ENCODE measurements around the gene ATG7. TPM values are rescaled to one million over a fixed set of nuclear protein-coding genes. Genes with fewer than 3 reads are reported as not detected.
"Not testable (repeated sequence)": the region's sequence is repeated elsewhere in the genome, so short reads cannot be mapped to it uniquely, and the experiment has no call there.

The ATG7 gene
- total RNA-seq, 1 experiment from 2014 or later, result 56.1 TPM

DNA sequence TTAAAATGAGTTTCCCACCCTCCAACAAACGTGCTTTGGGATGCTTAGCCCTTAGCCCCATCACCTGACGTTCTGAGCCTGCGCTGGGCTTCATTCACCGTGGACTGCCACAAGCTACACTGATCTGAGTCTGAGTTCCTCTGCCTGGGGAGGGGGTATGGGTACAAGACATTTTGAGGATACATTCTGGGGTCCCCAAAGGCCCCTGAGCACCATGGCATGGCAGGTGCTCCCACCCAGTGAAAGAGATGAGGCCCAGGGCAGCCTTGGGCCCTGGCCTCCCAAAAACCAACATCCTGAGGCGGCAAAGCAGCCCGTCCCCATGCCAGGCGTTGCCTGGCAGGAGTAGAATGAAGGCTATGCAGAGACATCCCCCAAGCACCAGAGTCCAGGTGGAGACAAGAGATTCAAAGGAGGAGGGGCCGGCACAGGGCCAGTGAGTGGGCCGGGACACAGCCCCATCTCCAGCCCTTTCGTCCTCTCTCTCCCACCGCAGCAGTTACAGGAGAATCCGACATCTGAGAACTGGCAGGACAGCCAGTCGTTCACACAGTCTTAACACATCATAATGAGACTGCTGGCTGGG is 297.1 kb downstream of the ATG7 start:
- intact Hi-C loops (cut with micrococcal nuclease; ENCODE audit: unreplicated experiment), result loop anchor here (5.0 kb wide), 1 partner anchor 73 kb away; the partner anchor contains the start of gene VGLL4
- Histone ChIP-seq H3K4me2 (peak overlapping the region; percentile 82), H3K4me3 (peak overlapping the region; percentile 21; the same call in 1 of the 2 replicates), H3K27me3 (ENCODE audit: insufficient read depth, low read depth) (no peaks in the 10 kb centered on the region), H3K27ac (peak overlapping the region; percentile 96), H3K79me2 (ENCODE audit: low read depth) (peaks cover 58% of the 10 kb centered on the region), H3K9me2 (ENCODE audit: insufficient read depth) (no peaks in the 10 kb centered on the region), H2AFZ (no peak overlapping the region), H3K9me3 (ENCODE audit: insufficient read depth, low read depth) (no peaks in the 10 kb centered on the region), H3K36me3 (ENCODE audit: low read depth) (no peaks in the 10 kb centered on the region; the same call in 1 of the 2 replicates), H3F3A (ENCODE audit: insufficient read depth, low read depth) (peaks cover 27% of the 10 kb centered on the region), H3K4me1 (replicated peaks; ENCODE audit: insufficient read depth) (peaks cover 34% of the 10 kb centered on the region), H4K20me1 (ENCODE audit: insufficient read depth) (peaks cover 39% of the 10 kb centered on the region)
- TF ChIP-seq, protein P1, sequence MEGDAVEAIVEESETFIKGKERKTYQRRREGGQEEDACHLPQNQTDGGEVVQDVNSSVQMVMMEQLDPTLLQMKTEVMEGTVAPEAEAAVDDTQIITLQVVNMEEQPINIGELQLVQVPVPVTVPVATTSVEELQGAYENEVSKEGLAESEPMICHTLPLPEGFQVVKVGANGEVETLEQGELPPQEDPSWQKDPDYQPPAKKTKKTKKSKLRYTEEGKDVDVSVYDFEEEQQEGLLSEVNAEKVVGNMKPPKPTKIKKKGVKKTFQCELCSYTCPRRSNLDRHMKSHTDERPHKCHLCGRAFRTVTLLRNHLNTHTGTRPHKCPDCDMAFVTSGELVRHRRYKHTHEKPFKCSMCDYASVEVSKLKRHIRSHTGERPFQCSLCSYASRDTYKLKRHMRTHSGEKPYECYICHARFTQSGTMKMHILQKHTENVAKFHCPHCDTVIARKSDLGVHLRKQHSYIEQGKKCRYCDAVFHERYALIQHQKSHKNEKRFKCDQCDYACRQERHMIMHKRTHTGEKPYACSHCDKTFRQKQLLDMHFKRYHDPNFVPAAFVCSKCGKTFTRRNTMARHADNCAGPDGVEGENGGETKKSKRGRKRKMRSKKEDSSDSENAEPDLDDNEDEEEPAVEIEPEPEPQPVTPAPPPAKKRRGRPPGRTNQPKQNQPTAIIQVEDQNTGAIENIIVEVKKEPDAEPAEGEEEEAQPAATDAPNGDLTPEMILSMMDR (conservative IDR thresholded peaks at IDR 0.05), result no peak
- TF ChIP-seq EZH2 (IDR thresholded peaks at IDR 0.05; ENCODE audit: low read depth), result no peak
- no peak for DNase-seq
- ChIA-PET POLR2A (ENCODE audit: unreplicated experiment) (no interaction called here), CTCF (no interaction called here)
- BruUV-seq (replicated peaks), result no TSS peak

DNA sequence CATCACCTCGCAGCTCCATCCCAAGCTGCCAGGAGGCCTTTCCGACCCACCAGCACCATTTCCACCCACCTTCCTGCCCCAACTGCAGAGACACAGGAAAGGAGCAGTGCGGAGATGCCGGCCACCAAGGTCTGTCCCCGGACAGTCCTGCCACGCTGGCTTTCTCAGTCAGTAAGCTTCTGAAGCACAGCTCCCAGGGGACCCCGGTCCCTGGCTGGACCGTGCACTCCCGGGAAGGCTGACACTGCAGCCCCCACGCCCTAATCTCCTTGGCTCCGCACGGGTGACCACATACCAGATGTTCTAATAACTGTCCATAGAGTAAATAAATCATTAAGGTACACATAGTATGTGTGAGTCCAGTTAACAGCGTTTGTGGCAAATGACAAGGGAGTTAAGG is 298.1 kb downstream of the ATG7 start:
- peaks cover 58% of the 10 kb centered on the region for H3K79me2 ChIP-seq (ENCODE audit: low read depth)
- H3K27me3 ChIP-seq (ENCODE audit: insufficient read depth, low read depth), result no peaks in the 10 kb centered on the region
- TF ChIP-seq, protein P1 (conservative IDR thresholded peaks at IDR 0.05), result no peak
- TF ChIP-seq EZH2 (IDR thresholded peaks at IDR 0.05; ENCODE audit: low read depth), result no peak
- H2AFZ ChIP-seq, result no peak overlapping the region
- H3K9me2 ChIP-seq (ENCODE audit: insufficient read depth), result no peaks in the 10 kb centered on the region
- H3K4me1 ChIP-seq (replicated peaks; ENCODE audit: insufficient read depth), result peaks cover 34% of the 10 kb centered on the region
- no peak overlapping the region for H3K27ac ChIP-seq
- H3K4me3 ChIP-seq, result no peak overlapping the region
- intact Hi-C loops (cut with micrococcal nuclease; ENCODE audit: unreplicated experiment), result no loop called here
- no peaks in the 10 kb centered on the region; the same call in 1 of the 2 replicates for H3K36me3 ChIP-seq (ENCODE audit: low read depth)
- peaks cover 27% of the 10 kb centered on the region for H3F3A ChIP-seq (ENCODE audit: insufficient read depth, low read depth)
- CTCF ChIA-PET, result interaction anchor here (0.5 kb wide), 1 partner anchor 56 kb away, joined by 8 read pairs; no protein-coding TSS in a partner anchor
- H4K20me1 ChIP-seq (ENCODE audit: insufficient read depth), result peaks cover 33% of the 10 kb centered on the region
- POLR2A ChIA-PET (ENCODE audit: unreplicated experiment), result interaction anchor here (0.7 kb wide), 1 partner anchor 86 kb away, joined by 7 read pairs; no protein-coding TSS in a partner anchor
- H3K9me3 ChIP-seq (ENCODE audit: insufficient read depth, low read depth), result no peaks in the 10 kb centered on the region
- BruUV-seq (replicated peaks), result no TSS peak
- no peak for DNase-seq
- H3K4me2 ChIP-seq, result 0 out of 2 replicates have a peak overlapping the region, but pooled peaks have one; percentile 82

DNA sequence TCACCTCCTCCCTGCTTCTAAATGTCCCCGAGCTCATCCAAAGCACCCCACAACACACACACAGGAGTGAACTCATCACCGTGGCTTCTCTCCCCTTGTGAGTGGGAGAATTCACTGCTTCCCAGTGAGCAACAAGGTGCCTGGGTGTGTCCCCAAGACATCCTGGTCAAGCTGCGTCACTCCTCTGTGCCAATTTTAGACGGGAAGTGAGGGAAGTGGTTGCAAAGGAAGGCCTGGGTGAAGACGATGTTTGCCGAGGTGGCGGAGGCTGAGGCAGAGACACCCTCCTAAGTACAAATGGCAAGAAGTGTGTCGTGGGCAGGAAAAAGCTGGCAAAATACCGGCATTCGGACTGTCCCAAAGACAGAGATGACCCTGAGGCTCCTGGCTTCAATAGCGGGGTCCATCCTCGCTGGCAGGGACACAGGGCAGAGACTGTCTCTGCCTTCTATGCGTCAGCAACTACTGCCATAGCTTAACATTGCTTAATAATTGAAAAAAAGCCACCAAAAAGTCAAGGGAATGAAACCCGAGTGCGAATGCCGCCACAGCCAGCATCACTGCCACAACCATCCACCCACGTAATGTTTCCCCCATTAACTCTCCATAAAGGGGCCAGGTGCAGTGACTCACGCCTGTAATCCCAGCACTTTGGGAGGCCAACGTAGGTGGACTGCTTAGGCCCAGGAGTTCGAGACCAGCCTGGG is 298.7 kb downstream of the ATG7 start:
- no peak for TF ChIP-seq EZH2 (IDR thresholded peaks at IDR 0.05; ENCODE audit: low read depth)
- TF ChIP-seq, protein P1 (conservative IDR thresholded peaks at IDR 0.05), result no peak
- BruUV-seq (replicated peaks), result no TSS peak
- DNase-seq, result no peak
- POLR2A ChIA-PET (ENCODE audit: unreplicated experiment), result interaction anchor here (0.7 kb wide), 1 partner anchor 85 kb away, joined by 7 read pairs; no protein-coding TSS in a partner anchor
- H3K27me3 ChIP-seq (ENCODE audit: insufficient read depth, low read depth), result no peaks in the 10 kb centered on the region
- H4K20me1 ChIP-seq (ENCODE audit: insufficient read depth), result peaks cover 37% of the 10 kb centered on the region
- no peaks in the 10 kb centered on the region for H3K9me2 ChIP-seq (ENCODE audit: insufficient read depth)
- no peak overlapping the region for H2AFZ ChIP-seq
- H3K79me2 ChIP-seq (ENCODE audit: low read depth), result peaks cover 55% of the 10 kb centered on the region
- no peaks in the 10 kb centered on the region; the same call in 1 of the 2 replicates for H3K36me3 ChIP-seq (ENCODE audit: low read depth)
- CTCF ChIA-PET, result no interaction called here
- no peak overlapping the region for H3K4me2 ChIP-seq
- intact Hi-C loops (cut with micrococcal nuclease; ENCODE audit: unreplicated experiment), result no loop called here
- H3K27ac ChIP-seq, result no peak overlapping the region
- no peaks in the 10 kb centered on the region for H3K9me3 ChIP-seq (ENCODE audit: insufficient read depth, low read depth)
- peaks cover 27% of the 10 kb centered on the region for H3F3A ChIP-seq (ENCODE audit: insufficient read depth, low read depth)
- H3K4me3 ChIP-seq, result no peak overlapping the region
- peaks cover 34% of the 10 kb centered on the region for H3K4me1 ChIP-seq (replicated peaks; ENCODE audit: insufficient read depth)

DNA sequence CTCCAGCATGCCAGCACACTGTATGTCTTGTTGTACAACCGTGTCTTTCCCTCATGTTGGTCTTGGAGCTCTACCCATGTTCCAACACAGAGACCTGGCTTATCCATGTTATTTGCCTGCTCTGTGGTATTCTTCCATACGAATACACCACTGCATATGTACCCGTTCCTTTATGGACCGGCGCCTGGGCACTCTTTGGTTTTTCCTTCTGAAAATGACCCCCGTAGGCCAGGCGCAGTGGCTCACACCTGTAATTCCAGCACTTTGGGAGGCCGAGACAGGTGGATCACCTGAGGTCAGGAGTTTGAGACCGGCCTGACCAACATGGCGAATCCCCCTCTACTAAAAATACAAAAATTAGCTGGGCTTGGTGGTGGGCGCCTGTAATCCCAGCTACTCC is 300.5 kb downstream of the ATG7 start:
- Histone ChIP-seq H3K4me1 (replicated peaks; ENCODE audit: insufficient read depth) (peaks cover 29% of the 10 kb centered on the region), H4K20me1 (ENCODE audit: insufficient read depth) (peaks cover 40% of the 10 kb centered on the region), H3F3A (ENCODE audit: insufficient read depth, low read depth) (peaks cover 24% of the 10 kb centered on the region), H3K79me2 (ENCODE audit: low read depth) (peaks cover 41% of the 10 kb centered on the region)
- intact Hi-C loops (cut with micrococcal nuclease; ENCODE audit: unreplicated experiment); H3K4me2 ChIP-seq; H3K9me2 ChIP-seq (ENCODE audit: insufficient read depth); DNase-seq; H2AFZ ChIP-seq; H3K27me3 ChIP-seq (ENCODE audit: insufficient read depth, low read depth); H3K4me3 ChIP-seq; H3K9me3 ChIP-seq (ENCODE audit: insufficient read depth, low read depth); BruUV-seq (replicated peaks); POLR2A ChIA-PET (ENCODE audit: unreplicated experiment); H3K27ac ChIP-seq; H3K36me3 ChIP-seq (ENCODE audit: low read depth): not testable (repeated sequence)
- CTCF ChIA-PET, result interaction anchor here (0.6 kb wide), 1 partner anchor 72 kb away, joined by 7 read pairs; no protein-coding TSS in a partner anchor

All from PC-9 (cell line).